Measurements from ENCODE around the gene RNF181. TPM values are rescaled to one million over a fixed set of nuclear protein-coding genes. Genes with fewer than 3 reads are reported as not detected.

RNF181 gene
- total RNA-seq, 4 donors from 2014 or later: 86.9 to 202 (median 168) TPM

DNA sequence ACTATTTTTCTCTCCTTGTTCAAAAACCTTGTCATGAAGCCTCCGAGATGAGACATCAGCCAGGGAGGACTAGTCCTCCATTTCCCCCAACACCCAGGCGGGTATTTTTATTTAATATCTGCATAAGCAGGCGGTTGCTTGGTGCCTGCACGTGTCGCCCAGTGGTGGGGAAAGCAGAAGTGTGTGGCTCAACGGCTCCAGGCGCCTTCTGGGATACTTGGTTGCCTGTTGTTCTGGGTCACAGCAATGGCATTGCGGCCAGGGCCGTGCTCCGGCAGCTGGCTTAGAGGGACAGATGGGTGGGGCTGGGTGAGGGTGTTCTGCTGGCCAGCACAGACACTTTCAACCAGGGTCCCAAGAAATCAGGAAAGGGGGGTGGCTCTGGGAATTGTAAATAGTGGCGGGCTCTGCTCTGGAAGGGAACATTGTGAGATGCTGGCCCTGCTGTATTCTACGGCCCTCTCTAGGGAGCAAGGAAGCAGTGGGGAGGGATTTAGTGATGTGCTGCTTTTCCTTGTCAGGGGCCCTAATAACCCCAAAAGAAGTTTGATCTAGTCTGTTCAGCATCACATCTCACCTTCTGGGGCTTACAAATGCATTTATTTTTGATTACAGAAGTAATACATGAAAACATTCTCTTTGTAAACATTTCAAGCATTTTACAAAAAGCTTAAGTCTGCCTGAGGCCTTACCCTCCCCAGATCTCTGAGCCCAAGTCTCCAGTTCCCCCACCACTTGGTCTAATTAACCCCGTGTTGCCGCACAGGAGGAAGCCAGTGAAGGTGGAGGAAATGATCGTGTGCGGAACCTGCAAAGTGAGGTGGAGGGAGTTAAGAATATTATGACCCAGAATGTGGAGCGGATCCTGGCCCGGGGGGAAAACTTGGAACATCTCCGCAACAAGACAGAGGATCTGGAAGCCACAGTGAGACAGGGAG is 17.0 kb upstream of the RNF181 start:
- 35 to 39% methylated on average over 16 to 19 of the region's 19 CpGs for WGBS, 2 donors
- Histone ChIP-seq H3K27me3 (no peaks in the 10 kb centered on the region), H3K4me1 (peaks cover 21 to 29% of the 10 kb centered on the region in 2 donors), H3K27ac (peak overlapping the region; percentile 73 to 88 (median 79)), H3K4me3 (replicated peaks in 1 of 3) (peak overlapping the region in 2 of 3 donors; percentile 33 to 42), H3K36me3 (peaks cover 5 to 6% of the 10 kb centered on the region in 2 donors), H3K9me3 (no peaks in the 10 kb centered on the region)
- TF ChIP-seq, protein P1, sequence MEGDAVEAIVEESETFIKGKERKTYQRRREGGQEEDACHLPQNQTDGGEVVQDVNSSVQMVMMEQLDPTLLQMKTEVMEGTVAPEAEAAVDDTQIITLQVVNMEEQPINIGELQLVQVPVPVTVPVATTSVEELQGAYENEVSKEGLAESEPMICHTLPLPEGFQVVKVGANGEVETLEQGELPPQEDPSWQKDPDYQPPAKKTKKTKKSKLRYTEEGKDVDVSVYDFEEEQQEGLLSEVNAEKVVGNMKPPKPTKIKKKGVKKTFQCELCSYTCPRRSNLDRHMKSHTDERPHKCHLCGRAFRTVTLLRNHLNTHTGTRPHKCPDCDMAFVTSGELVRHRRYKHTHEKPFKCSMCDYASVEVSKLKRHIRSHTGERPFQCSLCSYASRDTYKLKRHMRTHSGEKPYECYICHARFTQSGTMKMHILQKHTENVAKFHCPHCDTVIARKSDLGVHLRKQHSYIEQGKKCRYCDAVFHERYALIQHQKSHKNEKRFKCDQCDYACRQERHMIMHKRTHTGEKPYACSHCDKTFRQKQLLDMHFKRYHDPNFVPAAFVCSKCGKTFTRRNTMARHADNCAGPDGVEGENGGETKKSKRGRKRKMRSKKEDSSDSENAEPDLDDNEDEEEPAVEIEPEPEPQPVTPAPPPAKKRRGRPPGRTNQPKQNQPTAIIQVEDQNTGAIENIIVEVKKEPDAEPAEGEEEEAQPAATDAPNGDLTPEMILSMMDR (IDR thresholded peaks at IDR 0.05): no peak
- no peak for TF ChIP-seq POLR2A (IDR thresholded peaks at IDR 0.05)
- intact Hi-C loops (cut with DNase I): no loop called here
- DNase-seq: peak; percentile 48 to 57

DNA sequence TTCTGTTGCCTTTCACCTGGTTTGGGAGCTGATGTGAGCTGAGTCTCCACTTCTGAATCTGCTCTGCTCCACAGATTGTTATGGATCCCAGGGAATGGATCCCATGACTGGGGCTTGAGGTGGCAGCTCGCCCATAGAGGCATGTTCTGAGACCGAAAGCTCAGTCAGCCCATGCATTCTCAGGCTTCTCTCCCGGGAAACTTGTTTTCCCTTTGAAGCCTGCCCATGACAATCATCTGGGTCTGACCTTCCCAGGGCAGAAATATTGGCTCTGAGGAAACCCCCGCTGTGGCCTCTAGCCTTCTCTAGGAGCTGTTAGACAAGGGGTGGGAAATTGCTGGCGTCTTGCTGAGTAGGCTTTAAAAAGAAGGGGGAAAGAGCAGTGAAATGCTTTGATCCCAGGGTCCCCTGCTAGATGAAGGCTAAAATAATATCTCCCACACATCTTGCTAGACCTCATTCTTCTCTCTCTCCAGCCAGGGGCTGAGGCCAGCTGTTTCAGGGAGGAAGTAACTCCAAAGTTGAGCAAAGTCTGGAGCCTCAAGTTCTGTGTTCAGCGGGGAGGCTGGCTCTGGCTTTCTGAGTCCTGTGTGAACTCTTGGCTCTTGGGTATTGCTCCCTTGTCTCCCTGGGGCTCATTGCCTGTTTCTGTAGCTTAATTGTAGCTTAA is 16.1 kb upstream of the RNF181 start:
- H3K4me3 ChIP-seq (replicated peaks in 1 of 3): no peak overlapping the region
- TF ChIP-seq POLR2A (IDR thresholded peaks at IDR 0.05): no peak
- TF ChIP-seq, protein P1 (IDR thresholded peaks at IDR 0.05): no peak
- H3K4me1 ChIP-seq: peaks cover 21 to 38% of the 10 kb centered on the region in 2 donors

DNA sequence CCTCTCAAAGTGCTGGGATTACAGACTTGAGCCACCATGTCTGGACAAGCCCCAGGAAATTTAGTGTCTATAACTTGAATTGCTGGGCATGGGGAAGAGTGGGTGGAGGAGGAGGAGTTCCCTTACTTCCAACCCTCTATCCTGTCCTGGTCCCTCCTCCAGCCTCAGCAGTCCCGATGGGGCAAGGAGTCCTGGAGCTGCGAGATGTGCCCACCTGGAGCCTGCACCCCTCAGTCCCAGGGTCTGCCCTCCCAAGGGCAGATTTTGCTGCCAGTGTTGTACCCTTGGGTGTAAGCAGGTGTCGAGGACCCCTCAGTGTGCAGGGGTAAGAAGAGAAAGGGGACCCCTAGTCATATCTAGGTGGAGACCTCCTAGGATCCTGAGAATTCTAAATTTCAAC is 15.3 kb upstream of the RNF181 start:
- Histone ChIP-seq H3K9me3 (no peaks in the 10 kb centered on the region), H3K4me1 (peaks cover 21 to 46% of the 10 kb centered on the region in 2 donors), H3K27ac (peak overlapping the region in 1 of 3 donors; percentile 79), H3K36me3 (peaks cover 5 to 6% of the 10 kb centered on the region in 2 donors), H3K27me3 (no peaks in the 10 kb centered on the region), H3K4me3 (replicated peaks in 1 of 3) (no peak overlapping the region)
- WGBS, 2 donors: 88 to 91% methylated on average over 3 of the region's 3 CpGs
- no peak for DNase-seq
- intact Hi-C loops (cut with DNase I): no loop called here
- no peak for TF ChIP-seq POLR2A (IDR thresholded peaks at IDR 0.05)
- TF ChIP-seq, protein P1 (IDR thresholded peaks at IDR 0.05): no peak

More for the DNA sequence above, 16.1 kb upstream of the RNF181 start:
- no peak for DNase-seq
- WGBS, 2 donors: 53 to 58% methylated on average over 6 of the region's 6 CpGs
- Histone ChIP-seq H3K9me3 (no peaks in the 10 kb centered on the region), H3K27ac (peak overlapping the region; percentile 73 to 88 (median 79)), H3K27me3 (no peaks in the 10 kb centered on the region), H3K36me3 (peaks cover 5 to 6% of the 10 kb centered on the region in 2 donors)
- intact Hi-C loops (cut with DNase I): no loop called here

DNA sequence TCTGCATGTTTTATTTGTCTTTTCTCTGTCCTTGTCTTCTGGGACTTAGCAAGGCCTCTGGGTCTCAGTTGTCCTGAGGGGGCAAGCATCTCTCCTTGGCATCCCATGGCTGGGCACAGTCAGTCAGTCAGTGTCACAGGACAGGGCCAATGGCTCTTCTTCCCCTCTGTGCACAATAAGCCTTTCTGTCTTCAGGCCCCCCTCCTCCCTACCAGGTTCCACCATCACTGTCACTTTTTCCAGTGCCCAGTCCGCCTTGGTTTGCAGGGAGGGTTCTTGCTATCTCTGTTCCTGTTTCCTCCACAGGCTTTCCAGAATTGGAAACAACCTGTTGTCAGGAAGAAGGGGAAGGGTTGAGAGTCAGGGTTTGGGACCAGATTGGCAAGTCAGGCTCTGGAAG is 13.1 kb upstream of the RNF181 start:
- Histone ChIP-seq H3K9me3 (no peaks in the 10 kb centered on the region), H3K36me3 (peaks cover 5 to 6% of the 10 kb centered on the region in 2 donors), H3K27me3 (no peaks in the 10 kb centered on the region), H3K4me1 (peaks cover 16 to 67% of the 10 kb centered on the region in 2 donors), H3K27ac (no peak overlapping the region), H3K4me3 (replicated peaks in 1 of 3) (no peak overlapping the region)
- TF ChIP-seq, protein P1 (IDR thresholded peaks at IDR 0.05): no peak
- no peak for TF ChIP-seq POLR2A (IDR thresholded peaks at IDR 0.05)
- DNase-seq: no peak
- WGBS, 2 donors: 86 to 100% methylated on average over 1 of the region's 1 CpG
- intact Hi-C loops (cut with DNase I): no loop called here
